A673 (cell line): Measurements from ENCODE around the gene HPSE. TPM values are rescaled to one million over a fixed set of nuclear protein-coding genes. Genes with fewer than 3 reads are reported as not detected.
A peak's percentile ranks its signal among the peaks of the same experiment; 100 is the strongest.

Source experiments
- BruUV-seq: library from RNA; stranded (reverse); fragments of 400-500 nt; replicated peaks from 2 replicates; lab custom pipeline; 2021; lab: Mats Ljungman, UMichigan
- CTCF ChIA-PET: fragments of 300-600 bp; sonication (Branson Sonifier 250); formaldehyde crosslinking; loops from one replicate; lab custom pipeline; 2022; ENCODE audit warnings: antibody characterized with exemption; lab: Charles Lee
- POLR2A ChIA-PET: fragments of 300-600 bp; sonication (Branson Sonifier 250); formaldehyde crosslinking; loops from one replicate; lab custom pipeline; 2022; ENCODE audit warnings: antibody characterized with exemption; ENCODE audit not compliant: low non-redundant PET; lab: Charles Lee
- DNase-seq: peaks from one replicate; pipeline ENCODE4 v3.0.0-alpha.2; 2015; ENCODE audit warnings: low spot score
- H3K27ac ChIP-seq: fragments of 200-600 bp; sonication (generic); 2 replicates; pipeline ENCODE4 v1.5.1; 2016; ENCODE audit warnings: mixed run types, low read depth, mild to moderate bottlenecking, mixed read lengths, antibody characterized with exemption, low read length; ENCODE audit not compliant: poor library complexity, severe bottlenecking
- H3K27me3 ChIP-seq: fragments of 200-600 bp; sonication (generic); replicated peaks from 2 replicates; pipeline ENCODE4 v1.6.1; 2017; ENCODE audit warnings: mixed run types, low read depth, mild to moderate bottlenecking, mixed read lengths, antibody characterized with exemption, low read length; ENCODE audit not compliant: insufficient read depth, poor library complexity
- H3K36me3 ChIP-seq: fragments of 200-600 bp; sonication (generic); 2 replicates; pipeline ENCODE4 v1.6.1; 2016; ENCODE audit warnings: mixed run types, mild to moderate bottlenecking, mixed read lengths, antibody characterized with exemption, low read length; ENCODE audit not compliant: insufficient read depth, poor library complexity, severe bottlenecking
- H3K4me1 ChIP-seq: fragments of 200-600 bp; sonication (generic); 2 replicates; pipeline ENCODE4 v1.6.1; 2017; ENCODE audit warnings: mixed run types, mild to moderate bottlenecking, mixed read lengths, antibody characterized with exemption, low read length; ENCODE audit not compliant: insufficient read depth, poor library complexity, severe bottlenecking
- H3K4me3 ChIP-seq: fragments of 200-600 bp; sonication (generic); 2 replicates; pipeline ENCODE4 v1.5.1; 2016; ENCODE audit warnings: low read depth, mixed run types, mild to moderate bottlenecking, mixed read lengths, low read length; ENCODE audit not compliant: poor library complexity, severe bottlenecking
- H3K9me3 ChIP-seq: fragments of 200-600 bp; sonication (generic); 2 replicates; pipeline ENCODE4 v1.6.1; 2016; ENCODE audit warnings: mixed run types, low read depth, mild to moderate bottlenecking, mixed read lengths, antibody characterized with exemption, low read length; ENCODE audit not compliant: poor library complexity, severe bottlenecking
- CTCF ChIP-seq: fragments of 300-800, 200-600 bp; sonication (generic); conservative IDR thresholded peaks from 2 replicates; pipeline ENCODE4 v1.5.1; 2017; ENCODE audit warnings: low read depth, mild to moderate bottlenecking, antibody characterized with exemption, low read length, moderate library complexity, mixed read lengths
- EZH2 ChIP-seq: fragments of 200-600 bp; sonication (generic); IDR thresholded peaks from 2 replicates; pipeline ENCODE4 v1.6.1; 2017; ENCODE audit warnings: borderline replicate concordance, low read depth, mild to moderate bottlenecking, mixed read lengths, antibody characterized with exemption, low read length; ENCODE audit not compliant: poor library complexity, severe bottlenecking
- intact Hi-C: fragments of 100-400 bp; cut with micrococcal nuclease; formaldehyde crosslinking; loops from one replicate; pipeline ENCODE4 v1.10.0; 2022; ENCODE audit not compliant: unreplicated experiment
- total RNA-seq: library from RNA; stranded (reverse); gene quantifications from 2 replicates; pipeline ENCODE4 v1.2.3, GENCODE V29; 2021

HPSE gene
- total RNA-seq, 1 experiment from 2014 or later = 0.84 TPM

GRCh38 chr4:83364312-83364711 lies 29.7 kb upstream of the HPSE start:
- no peak overlapping the region for H3K27ac ChIP-seq
- H3K4me3 ChIP-seq = no peak overlapping the region
- DNase-seq = no peak
- H3K27me3 ChIP-seq = no peaks in the 10 kb centered on the region
- no peaks in the 10 kb centered on the region for H3K4me1 ChIP-seq
- POLR2A ChIA-PET = no interaction called here
- TF ChIP-seq EZH2 (no peak), CTCF (no peak)
- no TSS peak for BruUV-seq
- H3K9me3 ChIP-seq = no peaks in the 10 kb centered on the region
- intact Hi-C loops = no loop called here
- H3K36me3 ChIP-seq = no peaks in the 10 kb centered on the region
- CTCF ChIA-PET = no interaction called here

GRCh38 chr4:83362492-83363329 lies 28.1 kb upstream of the HPSE start:
- POLR2A ChIA-PET = no interaction called here
- Histone ChIP-seq H3K4me1 (no peaks in the 10 kb centered on the region), H3K36me3 (no peaks in the 10 kb centered on the region), H3K9me3 (no peaks in the 10 kb centered on the region), H3K4me3 (no peak overlapping the region), H3K27me3 (no peaks in the 10 kb centered on the region), H3K27ac (no peak overlapping the region)
- TF ChIP-seq EZH2 (no peak), CTCF (peak; percentile 45)
- no TSS peak for BruUV-seq
- DNase-seq = peak; percentile 32
- intact Hi-C loops = no loop called here
- CTCF ChIA-PET = interaction anchor here (1.1 kb wide), 1 partner anchor 11 kb away, joined by 4 read pairs; no protein-coding TSS in a partner anchor

- ChIA-PET POLR2A (no interaction called here), CTCF (interaction anchor here (1.1 kb wide), 1 partner anchor 12 kb away, joined by 4 read pairs; no protein-coding TSS in a partner anchor)
- intact Hi-C loops = no loop called here
- peak; percentile 14 for DNase-seq
- no peak overlapping the region for H3K27ac ChIP-seq
- BruUV-seq = no TSS peak
- no peaks in the 10 kb centered on the region for H3K4me1 ChIP-seq
- H3K4me3 ChIP-seq = no peak overlapping the region
- no peaks in the 10 kb centered on the region for H3K27me3 ChIP-seq
- TF ChIP-seq EZH2 = no peak
- no peak for TF ChIP-seq CTCF
- H3K9me3 ChIP-seq = no peaks in the 10 kb centered on the region
- no peaks in the 10 kb centered on the region for H3K36me3 ChIP-seq
Observed at GRCh38 chr4:83361416-83362103, 26.9 kb upstream of the HPSE start.
